ENCODE measurements around the gene DCDC2.

GRCh38 chr6:24376871-24377270 is 19.0 kb upstream of the DCDC2 start:
- TF ChIP-seq CTCF (IDR thresholded peaks at IDR 0.05; ENCODE audit: low read depth, low read length, missing input control) (no peak), RAD21 (IDR thresholded peaks at IDR 0.05) (no peak), GABPA (IDR thresholded peaks at IDR 0.05 in 1 of 2, conservative IDR thresholded peaks at IDR 0.05 in 1 of 2) (no peak), YY1 (IDR thresholded peaks at IDR 0.05) (no peak), EGR1 (IDR thresholded peaks at IDR 0.05; ENCODE audit: low read depth in 2 of 2) (no peak), JUND (IDR thresholded peaks at IDR 0.05) (no peak), RXRA (IDR thresholded peaks at IDR 0.05) (no peak), REST (IDR thresholded peaks at IDR 0.05) (no peak), SP1 (IDR thresholded peaks at IDR 0.05) (no peak)
- TF ChIP-seq, protein P1, sequence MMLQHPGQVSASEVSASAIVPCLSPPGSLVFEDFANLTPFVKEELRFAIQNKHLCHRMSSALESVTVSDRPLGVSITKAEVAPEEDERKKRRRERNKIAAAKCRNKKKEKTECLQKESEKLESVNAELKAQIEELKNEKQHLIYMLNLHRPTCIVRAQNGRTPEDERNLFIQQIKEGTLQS (IDR thresholded peaks at IDR 0.05): no peak
- TF ChIP-seq, protein P2, sequence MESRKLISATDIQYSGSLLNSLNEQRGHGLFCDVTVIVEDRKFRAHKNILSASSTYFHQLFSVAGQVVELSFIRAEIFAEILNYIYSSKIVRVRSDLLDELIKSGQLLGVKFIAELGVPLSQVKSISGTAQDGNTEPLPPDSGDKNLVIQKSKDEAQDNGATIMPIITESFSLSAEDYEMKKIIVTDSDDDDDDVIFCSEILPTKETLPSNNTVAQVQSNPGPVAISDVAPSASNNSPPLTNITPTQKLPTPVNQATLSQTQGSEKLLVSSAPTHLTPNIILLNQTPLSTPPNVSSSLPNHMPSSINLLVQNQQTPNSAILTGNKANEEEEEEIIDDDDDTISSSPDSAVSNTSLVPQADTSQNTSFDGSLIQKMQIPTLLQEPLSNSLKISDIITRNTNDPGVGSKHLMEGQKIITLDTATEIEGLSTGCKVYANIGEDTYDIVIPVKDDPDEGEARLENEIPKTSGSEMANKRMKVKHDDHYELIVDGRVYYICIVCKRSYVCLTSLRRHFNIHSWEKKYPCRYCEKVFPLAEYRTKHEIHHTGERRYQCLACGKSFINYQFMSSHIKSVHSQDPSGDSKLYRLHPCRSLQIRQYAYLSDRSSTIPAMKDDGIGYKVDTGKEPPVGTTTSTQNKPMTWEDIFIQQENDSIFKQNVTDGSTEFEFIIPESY (IDR thresholded peaks at IDR 0.05): no peak
- TF ChIP-seq, protein P3, sequence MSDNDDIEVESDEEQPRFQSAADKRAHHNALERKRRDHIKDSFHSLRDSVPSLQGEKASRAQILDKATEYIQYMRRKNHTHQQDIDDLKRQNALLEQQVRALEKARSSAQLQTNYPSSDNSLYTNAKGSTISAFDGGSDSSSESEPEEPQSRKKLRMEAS (IDR thresholded peaks at IDR 0.05): no peak

Measured in liver (tissue), 3 donors.